ENCODE measurements around the gene GPBP1. TPM values are rescaled to one million over a fixed set of nuclear protein-coding genes. Genes with fewer than 3 reads are reported as not detected.
A peak's percentile ranks its signal among the peaks of the same experiment; 100 is the strongest.
"Not testable (repeated sequence)": the region's sequence is repeated elsewhere in the genome, so short reads cannot be mapped to it uniquely, and the experiment has no call there.

The GPBP1 gene
- 42.9 TPM for polyA plus RNA-seq (2013, experiment 1 of 2; ENCODE audit: insufficient read length)
- 42.1 TPM for polyA plus RNA-seq (2013, experiment 2 of 2; ENCODE audit: insufficient read length)

GRCh38 chr5:57173319-57174127 is at the start of gene GPBP1:
Gene GPBP1 (plus strand): TSS chr5:57174059. CDS start chr5:57214131, 40,072 bp downstream.
- DNase-seq = peak; percentile 99

GRCh38 chr5:57128325-57128724 is 45.5 kb upstream of the GPBP1 start:
- no peak for DNase-seq

- DNase-seq = no peak
Observed at GRCh38 chr5:57133574-57133973, 40.3 kb upstream of the GPBP1 start.

- no peak for DNase-seq
Observed at GRCh38 chr5:57137401-57137800, 36.5 kb upstream of the GPBP1 start.

GRCh38 chr5:57152316-57152715 is 21.5 kb upstream of the GPBP1 start:
- DNase-seq = no peak

GRCh38 chr5:57155033-57155432 is 18.8 kb upstream of the GPBP1 start:
- DNase-seq = no peak

GRCh38 chr5:57157131-57157530 is 16.7 kb upstream of the GPBP1 start:
- peak; percentile 20 for DNase-seq

GRCh38 chr5:57157666-57158065 is 16.2 kb upstream of the GPBP1 start:
- DNase-seq = no peak

GRCh38 chr5:57163553-57164006 is 10.3 kb upstream of the GPBP1 start:
- no peak for DNase-seq

GRCh38 chr5:57164124-57164523 is 9.7 kb upstream of the GPBP1 start:
- no peak for DNase-seq

GRCh38 chr5:57165171-57165570 is 8.7 kb upstream of the GPBP1 start:
- not testable (repeated sequence) for DNase-seq

GRCh38 chr5:57166276-57166675 is 7.6 kb upstream of the GPBP1 start:
- DNase-seq = peak; percentile 21

GRCh38 chr5:57167201-57167600 is 6.7 kb upstream of the GPBP1 start:
- no peak for DNase-seq

GRCh38 chr5:57170116-57170515 is 3.7 kb upstream of the GPBP1 start:
- not testable (repeated sequence) for DNase-seq

GRCh38 chr5:57171816-57172465 is 1.9 kb upstream of the GPBP1 start:
- DNase-seq = no peak

GRCh38 chr5:57172466-57173318 is 1.2 kb upstream of the GPBP1 start:
- DNase-seq = peak; percentile 17

GRCh38 chr5:57174128-57174889 is 450 bp downstream of the GPBP1 start:
- DNase-seq = peak; percentile 21

GRCh38 chr5:57174890-57175510 is 1.1 kb downstream of the GPBP1 start:
- no peak for DNase-seq

GRCh38 chr5:57175551-57176309 is 1.9 kb downstream of the GPBP1 start:
- no peak for DNase-seq

- DNase-seq = peak; percentile 75
Observed at GRCh38 chr5:57176350-57176857, 2.5 kb downstream of the GPBP1 start.
